Stimulated activated CD8-positive, alpha-beta memory T cell treated with anti-CD3 and anti-CD28 coated beads, Interleukin-7, amount 100 ng/mL, for 1 hour (primary cell): ENCODE data around the gene INAFM1.

Experiments used
- DNase-seq, 2 donors: peaks; one replicate each; pipeline ENCODE4 v3.0.0-alpha.2; 2020; ENCODE audit warnings: low read depth in 2 of 2

INAFM1 gene

GRCh38 chr19:47274071-47274890 is at the start of gene INAFM1:
Gene INAFM1 (plus strand): TSS chr19:47274885. CDS start chr19:47274920, 35 bp downstream.
- DNase-seq: peak; percentile 99 to 100

- peak; percentile 75 to 82 for DNase-seq
Observed at GRCh38 chr19:47225746-47226425, 48.8 kb upstream of the INAFM1 start.

GRCh38 chr19:47226426-47227351 is 48.0 kb upstream of the INAFM1 start:
- peak in 1 of 2 donors; percentile 22 for DNase-seq

GRCh38 chr19:47227352-47228167 is 47.1 kb upstream of the INAFM1 start:
- no peak for DNase-seq

GRCh38 chr19:47228168-47228936 is 46.3 kb upstream of the INAFM1 start:
- DNase-seq: no peak

- no peak for DNase-seq
Observed at GRCh38 chr19:47228937-47229675, 45.6 kb upstream of the INAFM1 start.

- no peak for DNase-seq
Observed at GRCh38 chr19:47229676-47230053, 45.0 kb upstream of the INAFM1 start.

GRCh38 chr19:47230054-47230920 is 44.4 kb upstream of the INAFM1 start:
- DNase-seq: peak; percentile 66 to 69

GRCh38 chr19:47230921-47231214 is 43.8 kb upstream of the INAFM1 start, which contains the start of gene BBC3:
Gene BBC3 (minus strand): TSS chr19:47231199. CDS start chr19:47228431, 2,768 bp downstream.
- no peak for DNase-seq

- peak; percentile 82 to 89 for DNase-seq
Observed at GRCh38 chr19:47231215-47232054, 43.2 kb upstream of the INAFM1 start.

- DNase-seq: no peak
Observed at GRCh38 chr19:47232422-47233211, 42.1 kb upstream of the INAFM1 start.

GRCh38 chr19:47236072-47236675 is 38.5 kb upstream of the INAFM1 start:
- no peak for DNase-seq

- no peak for DNase-seq
Observed at GRCh38 chr19:47239152-47239551, 35.5 kb upstream of the INAFM1 start.

- DNase-seq: peak in 1 of 2 donors; percentile 40
Observed at GRCh38 chr19:47239610-47240296, 34.9 kb upstream of the INAFM1 start.

GRCh38 chr19:47240556-47240955 is 34.1 kb upstream of the INAFM1 start:
- DNase-seq: no peak
